Measurements from ENCODE around the gene FLRT2. TPM values are rescaled to one million over a fixed set of nuclear protein-coding genes. Genes with fewer than 3 reads are reported as not detected.

Gene FLRT2
- total RNA-seq, 1 donor from 2014 or later: 2.1 TPM

DNA sequence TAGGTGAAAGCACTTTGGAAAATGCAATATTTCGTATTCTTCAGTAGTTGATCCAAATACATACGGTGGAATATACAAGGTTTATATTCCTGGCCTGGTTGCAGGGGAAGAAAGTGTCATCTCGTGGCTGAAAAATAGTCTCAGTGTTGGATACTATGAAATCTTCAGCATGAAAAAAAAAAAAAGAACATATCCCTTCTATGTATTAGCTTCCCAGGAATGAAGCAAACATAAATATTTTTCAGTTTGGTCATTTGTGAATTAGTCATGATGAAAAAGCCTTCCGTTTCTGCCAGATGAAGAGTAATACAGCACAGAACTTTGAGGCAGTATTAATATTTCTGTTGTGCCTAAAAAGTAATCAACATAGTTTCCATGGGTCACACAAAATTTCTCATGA is 36.7 kb downstream of the FLRT2 start:
- ATAC-seq: no peak

GRCh38 chr14:85572011-85572410 is 42.1 kb downstream of the FLRT2 start:
- no peak for ATAC-seq

- peak; percentile 77 for ATAC-seq
These were observed 42.9 kb downstream of the FLRT2 start for GRCh38 chr14:85572845-85573244.

GRCh38 chr14:85573406-85573805 is 43.5 kb downstream of the FLRT2 start:
- ATAC-seq: no peak

DNA sequence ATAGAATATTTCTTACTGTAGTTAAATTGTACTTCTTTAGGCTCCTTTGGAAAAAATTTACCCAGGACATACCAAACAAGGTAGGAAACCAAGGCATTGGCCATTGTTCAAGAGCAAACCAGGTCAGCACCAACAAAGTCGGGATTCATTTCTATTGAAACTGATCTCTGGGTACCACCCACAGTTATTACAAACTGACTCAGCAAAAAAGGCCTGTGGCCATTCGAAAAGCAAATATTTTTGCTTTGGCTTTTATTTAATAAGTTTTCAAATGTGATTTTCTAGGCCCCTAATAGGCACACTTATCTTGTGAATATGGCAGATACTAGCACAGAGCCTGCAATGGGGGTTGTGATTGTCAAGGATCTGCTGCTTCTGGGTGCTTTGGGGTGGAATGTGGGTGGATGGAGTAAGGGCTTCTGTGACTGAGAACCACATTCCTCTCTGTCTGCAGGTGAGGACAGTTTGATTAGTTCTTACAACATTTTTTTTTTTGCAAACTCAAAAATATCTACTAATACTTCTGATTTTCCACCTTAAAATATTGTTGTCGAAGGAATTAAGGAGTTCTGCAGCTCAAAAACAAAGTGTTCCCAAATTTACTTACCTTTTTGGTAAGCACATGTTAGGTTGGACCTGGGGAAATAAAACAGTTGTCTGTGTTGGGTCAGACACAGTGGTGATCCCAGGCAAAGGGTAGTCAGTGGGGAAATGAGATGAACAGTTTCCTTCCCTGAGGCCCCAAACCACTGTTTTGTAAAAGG is 45.1 kb downstream of the FLRT2 start:
- ATAC-seq: no peak

DNA sequence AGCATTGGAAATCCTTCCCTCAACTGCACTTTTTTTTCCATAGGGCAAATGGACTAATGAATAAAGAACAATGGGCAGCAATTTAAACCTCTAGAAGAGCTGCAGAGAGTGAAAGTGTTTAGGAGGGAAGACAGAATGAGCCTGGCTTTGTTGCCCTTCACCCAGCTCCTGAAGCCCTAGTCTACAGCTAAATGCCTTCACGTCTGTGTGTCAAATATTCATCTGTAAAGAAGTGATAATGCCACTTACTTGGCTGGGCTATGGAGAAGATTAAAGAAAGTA is 45.6 kb downstream of the FLRT2 start:
- ATAC-seq: no peak

GRCh38 chr14:85576218-85576617 is 46.3 kb downstream of the FLRT2 start:
- ATAC-seq: no peak

DNA sequence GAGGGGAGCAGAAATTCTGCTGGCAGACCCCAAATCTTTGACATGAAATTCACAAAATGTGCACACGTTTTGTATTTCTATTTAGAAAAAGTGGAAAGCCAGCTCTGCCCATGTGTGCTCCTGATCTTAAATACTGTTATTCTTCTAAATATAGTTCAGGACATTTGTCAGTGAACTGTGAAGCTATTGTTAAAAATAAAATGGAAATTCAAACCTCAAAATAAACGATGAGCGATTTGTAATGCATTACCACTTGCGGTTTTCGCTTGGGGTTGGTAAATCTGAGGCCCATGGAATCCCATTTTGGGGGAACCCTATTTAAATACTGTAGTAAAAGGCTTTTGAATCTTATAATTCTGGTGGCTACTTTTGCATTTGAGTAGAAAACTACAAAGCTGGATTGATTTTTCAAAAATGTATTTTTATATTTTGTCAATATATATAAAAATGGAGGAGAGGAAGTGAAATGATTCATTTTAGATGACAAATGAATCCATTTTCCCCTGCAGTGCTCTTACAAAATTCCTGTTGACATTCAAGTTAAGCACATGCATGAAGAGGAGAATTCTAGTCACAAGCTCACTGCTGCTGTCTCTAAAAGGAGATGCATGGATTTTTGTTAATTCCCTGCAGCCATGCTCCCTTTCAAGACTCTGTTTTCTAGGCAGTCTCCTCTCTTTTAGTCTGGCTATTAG is 47.1 kb downstream of the FLRT2 start:
- ATAC-seq: no peak

GRCh38 chr14:85577543-85578114 is 47.7 kb downstream of the FLRT2 start:
- ATAC-seq: no peak

- no peak for ATAC-seq
These were observed 48.4 kb downstream of the FLRT2 start for GRCh38 chr14:85578357-85578756.

DNA sequence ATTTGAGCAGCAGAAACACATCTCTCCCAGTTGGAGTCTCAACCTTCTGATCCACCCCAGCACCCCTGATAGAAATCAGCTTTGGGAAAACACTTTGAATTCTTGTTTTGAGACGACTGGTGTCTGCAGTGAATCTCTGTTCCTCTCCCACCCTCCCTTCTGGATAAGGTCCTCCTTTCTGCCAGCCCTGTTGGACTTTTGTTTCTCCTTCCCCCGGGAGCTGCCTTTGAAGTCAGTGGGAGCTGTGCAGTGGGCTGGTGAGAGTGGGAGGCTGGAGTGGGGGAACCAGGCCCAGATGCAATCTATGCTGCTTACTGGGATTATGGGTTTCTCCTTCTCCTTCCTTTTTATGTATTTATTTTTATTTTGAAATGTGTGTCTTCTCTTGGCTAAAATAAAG is 49.0 kb downstream of the FLRT2 start:
- ATAC-seq: no peak

GRCh38 chr14:85579942-85580341 is 50.0 kb downstream of the FLRT2 start:
- no peak for ATAC-seq

DNA sequence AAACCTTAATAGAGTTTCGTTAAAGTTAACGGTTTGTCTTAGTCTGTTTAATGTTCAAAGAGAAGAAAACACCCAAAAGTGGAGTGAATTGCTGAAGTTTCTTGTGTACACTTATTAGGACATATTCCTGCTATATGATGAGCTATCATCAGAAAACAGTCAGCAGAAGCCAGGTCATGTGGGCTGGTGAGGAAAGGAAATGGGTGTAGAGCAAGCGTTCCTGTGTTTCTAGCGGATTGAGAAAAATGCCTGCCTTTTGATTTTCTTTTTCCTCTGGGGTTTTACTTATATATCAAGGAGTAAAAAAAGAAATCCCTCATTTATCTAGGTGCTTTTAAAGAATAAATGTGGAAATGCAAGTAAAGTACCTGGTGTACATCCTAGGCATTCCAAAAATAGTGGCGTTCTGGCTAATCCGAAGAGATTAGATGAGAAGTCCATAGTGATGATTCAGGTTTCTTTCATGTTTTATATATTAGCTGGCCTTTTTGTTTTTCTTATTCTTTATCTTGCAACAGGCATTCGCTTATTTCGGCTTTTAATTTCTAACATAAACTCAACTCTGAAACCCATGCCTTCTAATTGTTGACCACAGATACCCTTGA is 50.7 kb downstream of the FLRT2 start:
- ATAC-seq: no peak

GRCh38 chr14:85581691-85582090 is 51.7 kb downstream of the FLRT2 start:
- ATAC-seq: no peak

DNA sequence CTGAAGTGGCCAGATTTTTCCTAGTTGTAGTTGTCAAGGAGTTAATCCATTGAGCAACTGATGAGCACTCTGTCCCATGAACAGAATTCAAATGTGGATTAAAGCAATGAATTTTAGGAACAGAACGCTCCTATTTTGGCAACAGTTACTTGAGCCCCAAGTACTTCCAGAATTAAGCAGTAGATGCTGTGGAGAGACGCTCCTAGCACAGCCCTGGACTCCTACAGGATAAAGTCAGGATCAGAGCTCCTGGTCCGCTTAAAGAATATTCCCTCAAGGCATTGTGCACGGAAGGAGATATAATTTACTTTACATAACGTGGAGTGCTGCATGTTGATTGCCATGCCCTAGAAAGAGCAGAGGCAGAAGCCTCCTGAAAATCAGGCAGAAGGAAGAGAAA is 53.4 kb downstream of the FLRT2 start:
- no peak for ATAC-seq

- ATAC-seq: no peak
These were observed 54.5 kb downstream of the FLRT2 start for GRCh38 chr14:85584481-85584880.

- ATAC-seq: no peak
These were observed 57.3 kb downstream of the FLRT2 start for GRCh38 chr14:85587151-85587711.

- no peak for ATAC-seq
These were observed 60.8 kb downstream of the FLRT2 start for GRCh38 chr14:85590784-85591183.

DNA sequence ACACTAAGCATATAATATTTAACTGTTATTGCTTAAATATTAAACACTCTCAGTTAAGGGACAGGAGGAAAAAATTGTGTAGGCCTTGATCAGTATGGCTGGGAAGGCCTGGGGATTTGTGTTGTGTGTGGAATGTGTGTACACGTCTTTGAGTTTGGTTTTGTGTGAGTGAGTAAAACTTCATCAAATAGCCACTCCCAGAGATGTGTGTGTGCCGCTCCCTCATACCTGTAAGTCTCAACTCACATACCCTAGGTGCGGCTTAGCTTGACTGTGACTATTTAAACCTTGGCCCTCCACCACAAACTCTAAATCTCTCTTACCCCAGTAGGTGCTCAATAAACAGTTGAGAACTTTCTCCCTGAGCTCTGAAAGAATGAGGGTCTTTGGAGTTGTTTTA is 64.3 kb downstream of the FLRT2 start:
- ATAC-seq: peak; percentile 52

DNA sequence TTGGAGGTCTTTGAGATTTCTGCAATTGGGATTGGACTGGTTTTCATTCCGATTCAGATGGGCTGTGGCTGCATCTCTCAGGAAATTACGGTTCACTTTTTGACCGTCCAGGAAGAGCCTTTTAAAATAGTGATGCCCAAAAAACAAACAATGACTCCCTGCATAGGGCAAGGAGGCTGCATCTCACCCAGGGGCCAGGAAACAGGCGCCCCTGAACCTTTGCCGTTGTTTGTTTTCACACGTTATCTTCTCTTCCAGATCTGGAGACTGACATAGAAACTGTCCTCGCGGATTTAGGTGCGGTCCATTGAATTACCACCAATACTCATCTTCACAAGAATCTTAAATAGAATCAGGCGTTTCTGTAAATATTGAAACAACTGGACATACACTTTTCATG is 66.0 kb downstream of the FLRT2 start:
- no peak for ATAC-seq

DNA sequence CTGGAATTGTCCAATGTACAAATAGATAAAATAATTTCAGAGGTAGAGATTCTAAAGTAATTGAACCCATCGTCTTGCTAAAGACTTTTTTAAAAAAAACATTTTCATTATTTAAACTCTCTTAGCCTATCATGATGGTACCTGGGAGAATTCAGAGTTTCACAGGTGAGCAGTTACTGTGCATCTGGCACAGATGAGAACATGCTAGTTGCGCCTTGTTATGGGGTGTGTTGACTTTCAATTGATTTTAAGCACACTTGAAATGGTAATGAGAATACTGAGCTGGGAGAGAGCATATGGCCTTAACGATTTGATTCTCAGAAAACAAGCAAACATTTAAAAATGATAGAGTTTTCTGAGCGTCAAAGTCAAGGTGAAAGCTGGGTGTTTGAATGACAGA is 66.6 kb downstream of the FLRT2 start:
- no peak for ATAC-seq

DNA sequence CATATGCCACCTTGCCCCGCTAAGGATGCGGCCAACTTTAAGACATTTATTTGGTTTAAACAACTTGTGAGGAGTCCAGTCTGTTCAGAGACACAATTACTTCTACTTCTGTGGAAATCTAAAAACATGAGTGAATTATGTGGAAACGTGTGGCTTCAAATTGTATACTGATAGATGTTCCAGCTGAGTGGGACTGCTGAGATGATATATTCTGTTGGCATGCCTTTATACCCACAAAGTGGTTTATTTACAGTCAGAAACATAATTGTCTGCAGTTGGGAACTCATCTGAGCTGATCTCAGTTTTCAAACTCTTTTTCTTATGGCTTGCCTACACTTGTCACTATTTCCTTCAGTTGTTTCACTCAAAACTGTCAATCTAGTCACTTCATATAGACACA is 67.8 kb downstream of the FLRT2 start:
- no peak for ATAC-seq

DNA sequence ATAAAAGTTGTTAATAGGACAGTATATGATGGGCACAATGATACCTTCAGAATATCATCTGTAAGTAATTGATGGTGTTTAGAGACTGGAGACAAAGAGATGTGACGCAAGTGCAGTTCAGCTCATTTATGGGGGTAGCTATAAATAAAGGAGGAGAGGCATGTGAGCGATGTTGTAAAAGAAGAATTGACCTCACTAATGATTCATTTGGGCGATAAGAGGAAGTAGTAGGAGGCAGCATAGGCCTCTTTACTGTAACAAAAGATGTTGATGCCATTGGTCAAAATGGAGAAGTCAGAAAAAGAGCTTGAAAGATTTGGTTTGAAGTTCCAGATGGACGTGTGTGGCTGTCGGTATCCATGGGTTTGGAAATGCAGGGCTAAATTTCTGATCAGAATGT is 70.0 kb downstream of the FLRT2 start:
- no peak for ATAC-seq

GRCh38 chr14:85601246-85601645 is 71.3 kb downstream of the FLRT2 start:
- ATAC-seq: no peak

Data from esophagus mucosa (tissue), 1 donor.